Measurements from ENCODE around the gene CPAMD8. TPM values are rescaled to one million over a fixed set of nuclear protein-coding genes. Genes with fewer than 3 reads are reported as not detected.

The CPAMD8 gene
- total RNA-seq, 1 donor from 2014 or later: 16.3 TPM

DNA sequence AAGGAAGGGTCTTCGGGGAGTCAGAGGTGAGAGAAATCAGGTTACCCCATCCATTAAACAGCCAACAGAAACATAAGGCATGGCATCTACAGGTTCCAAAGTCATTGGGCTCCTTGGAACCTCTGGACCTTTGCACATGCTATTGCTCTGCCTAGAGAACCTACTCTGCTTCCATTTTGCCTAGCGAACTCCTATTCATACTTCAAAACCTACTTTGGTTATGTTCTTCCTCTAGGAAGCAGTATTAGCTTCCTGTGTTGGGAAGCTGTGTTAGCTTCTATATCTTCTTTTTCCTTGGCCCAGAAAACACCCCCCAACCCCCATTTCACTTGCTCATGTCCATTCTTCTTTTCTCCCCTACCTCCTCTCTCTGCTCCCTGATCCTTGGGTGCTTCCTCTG is 98.3 kb downstream of the CPAMD8 start:
- peaks cover 12% of the 10 kb centered on the region for H3K27me3 Mint-ChIP-seq (ENCODE audit: insufficient read depth, low read depth)
- no peak overlapping the region for H3K4me3 Mint-ChIP-seq
- no peak for DNase-seq (ENCODE audit: low spot score)
- no peaks in the 10 kb centered on the region for H3F3A ChIP-seq (ENCODE audit: low read depth)
- H3K36me3 Mint-ChIP-seq: no peaks in the 10 kb centered on the region
- H4K20me1 ChIP-seq (ENCODE audit: low read depth): no peaks in the 10 kb centered on the region
- H3K27ac ChIP-seq: no peak overlapping the region
- no peak overlapping the region for H2AFZ ChIP-seq (replicated peaks)
- no peaks in the 10 kb centered on the region for H3K9me3 ChIP-seq (ENCODE audit: low read depth)
- no peak overlapping the region for H3K9ac ChIP-seq
- TF ChIP-seq, protein P1, sequence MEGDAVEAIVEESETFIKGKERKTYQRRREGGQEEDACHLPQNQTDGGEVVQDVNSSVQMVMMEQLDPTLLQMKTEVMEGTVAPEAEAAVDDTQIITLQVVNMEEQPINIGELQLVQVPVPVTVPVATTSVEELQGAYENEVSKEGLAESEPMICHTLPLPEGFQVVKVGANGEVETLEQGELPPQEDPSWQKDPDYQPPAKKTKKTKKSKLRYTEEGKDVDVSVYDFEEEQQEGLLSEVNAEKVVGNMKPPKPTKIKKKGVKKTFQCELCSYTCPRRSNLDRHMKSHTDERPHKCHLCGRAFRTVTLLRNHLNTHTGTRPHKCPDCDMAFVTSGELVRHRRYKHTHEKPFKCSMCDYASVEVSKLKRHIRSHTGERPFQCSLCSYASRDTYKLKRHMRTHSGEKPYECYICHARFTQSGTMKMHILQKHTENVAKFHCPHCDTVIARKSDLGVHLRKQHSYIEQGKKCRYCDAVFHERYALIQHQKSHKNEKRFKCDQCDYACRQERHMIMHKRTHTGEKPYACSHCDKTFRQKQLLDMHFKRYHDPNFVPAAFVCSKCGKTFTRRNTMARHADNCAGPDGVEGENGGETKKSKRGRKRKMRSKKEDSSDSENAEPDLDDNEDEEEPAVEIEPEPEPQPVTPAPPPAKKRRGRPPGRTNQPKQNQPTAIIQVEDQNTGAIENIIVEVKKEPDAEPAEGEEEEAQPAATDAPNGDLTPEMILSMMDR (IDR thresholded peaks at IDR 0.05): no peak
- TF ChIP-seq EZH2phosphoT487 (IDR thresholded peaks at IDR 0.05): no peak
- no peak for TF ChIP-seq EZH2 (IDR thresholded peaks at IDR 0.05)
- H3K79me2 ChIP-seq (ENCODE audit: low read depth): no peaks in the 10 kb centered on the region
- no peaks in the 10 kb centered on the region for H3K4me1 ChIP-seq
- H3K36me3 ChIP-seq: no peaks in the 10 kb centered on the region
- H3K27ac Mint-ChIP-seq: no peak overlapping the region
- H3K4me2 ChIP-seq: no peak overlapping the region
- no peaks in the 10 kb centered on the region for H3K4me1 Mint-ChIP-seq
- no peak overlapping the region for H3K4me3 ChIP-seq
- H3K9me3 Mint-ChIP-seq: peaks cover 24% of the 10 kb centered on the region
- H3K27me3 ChIP-seq: no peaks in the 10 kb centered on the region

GRCh38 chr19:16927883-16928282 is 98.7 kb downstream of the CPAMD8 start:
- Mint-ChIP-seq H3K9me3 (peaks cover 24% of the 10 kb centered on the region), H3K36me3 (no peaks in the 10 kb centered on the region), H3K27me3 (ENCODE audit: insufficient read depth, low read depth) (peaks cover 12% of the 10 kb centered on the region), H3K4me1 (no peaks in the 10 kb centered on the region), H3K27ac (no peak overlapping the region), H3K4me3 (no peak overlapping the region)
- Histone ChIP-seq H3K9ac (no peak overlapping the region), H3K9me3 (ENCODE audit: low read depth) (no peaks in the 10 kb centered on the region), H2AFZ (replicated peaks) (no peak overlapping the region), H4K20me1 (ENCODE audit: low read depth) (no peaks in the 10 kb centered on the region), H3K4me1 (no peaks in the 10 kb centered on the region), H3K36me3 (no peaks in the 10 kb centered on the region), H3F3A (ENCODE audit: low read depth) (no peaks in the 10 kb centered on the region), H3K27ac (no peak overlapping the region), H3K79me2 (ENCODE audit: low read depth) (no peaks in the 10 kb centered on the region), H3K4me2 (no peak overlapping the region), H3K27me3 (no peaks in the 10 kb centered on the region), H3K4me3 (no peak overlapping the region)
- no peak for DNase-seq (ENCODE audit: low spot score)
- TF ChIP-seq, protein P1 (IDR thresholded peaks at IDR 0.05): no peak
- no peak for TF ChIP-seq EZH2 (IDR thresholded peaks at IDR 0.05)
- TF ChIP-seq EZH2phosphoT487 (IDR thresholded peaks at IDR 0.05): no peak

GRCh38 chr19:16922949-16923348 is 103.7 kb downstream of the CPAMD8 start:
- no peak for DNase-seq (ENCODE audit: low spot score)
- peak overlapping the region; percentile 15 for H3K27ac Mint-ChIP-seq

More at GRCh38 chr19:16922949-16923348, 103.7 kb downstream of the CPAMD8 start:
- TF ChIP-seq, protein P1 (IDR thresholded peaks at IDR 0.05): no peak
- no peak for TF ChIP-seq EZH2 (IDR thresholded peaks at IDR 0.05)
- no peak for TF ChIP-seq EZH2phosphoT487 (IDR thresholded peaks at IDR 0.05)
- H4K20me1 ChIP-seq (ENCODE audit: low read depth): no peaks in the 10 kb centered on the region
- peaks cover 7% of the 10 kb centered on the region for H3K27me3 Mint-ChIP-seq (ENCODE audit: insufficient read depth, low read depth)
- peaks cover 14% of the 10 kb centered on the region for H3K9me3 Mint-ChIP-seq
- H3K9me3 ChIP-seq (ENCODE audit: low read depth): no peaks in the 10 kb centered on the region
- H2AFZ ChIP-seq (replicated peaks): no peak overlapping the region
- H3K4me3 ChIP-seq: no peak overlapping the region
- H3K36me3 ChIP-seq: no peaks in the 10 kb centered on the region
- H3K36me3 Mint-ChIP-seq: no peaks in the 10 kb centered on the region
- no peak overlapping the region for H3K4me3 Mint-ChIP-seq
- H3K79me2 ChIP-seq (ENCODE audit: low read depth): no peaks in the 10 kb centered on the region
- no peak overlapping the region for H3K9ac ChIP-seq
- no peaks in the 10 kb centered on the region for H3K27me3 ChIP-seq
- H3F3A ChIP-seq (ENCODE audit: low read depth): no peaks in the 10 kb centered on the region
- H3K27ac ChIP-seq: no peak overlapping the region
- H3K4me2 ChIP-seq: no peak overlapping the region
- H3K4me1 Mint-ChIP-seq: no peaks in the 10 kb centered on the region
- no peaks in the 10 kb centered on the region for H3K4me1 ChIP-seq
